ENCODE measurements around the gene CUBN. TPM values are rescaled to one million over a fixed set of nuclear protein-coding genes. Genes with fewer than 3 reads are reported as not detected.

The CUBN gene
- total RNA-seq, 2 donors from 2014 or later = 0.75 to 1.3 TPM

DNA sequence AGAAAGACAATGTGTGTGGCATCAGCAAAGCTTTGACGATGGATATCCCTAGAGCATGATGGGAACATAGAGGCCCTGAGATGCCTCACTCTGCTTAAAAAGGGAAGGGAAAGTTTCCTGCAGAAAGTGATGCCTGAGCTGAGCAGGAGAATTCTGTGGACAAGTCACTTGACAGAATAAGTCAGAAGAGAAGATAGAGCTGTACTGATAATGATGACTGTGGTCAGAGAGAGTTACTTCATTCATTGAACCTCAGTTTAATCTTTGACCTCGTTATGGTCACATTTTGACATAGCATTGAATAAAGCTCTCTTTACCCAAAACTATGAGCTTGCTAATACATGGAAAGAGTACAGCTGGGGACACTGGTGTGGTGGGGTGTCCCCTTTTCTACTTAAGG, 7.6 kb downstream of the CUBN start:
- Histone ChIP-seq H3K9me3 (ENCODE audit: control insufficient read depth, low read length) (no peaks in the 10 kb centered on the region), H3K4me3 (ENCODE audit: low read length) (no peak overlapping the region), H3K9ac (ENCODE audit: extremely low read depth, low read length, poor library complexity, severe bottlenecking) (no peak overlapping the region), H3K4me1 (ENCODE audit: control insufficient read depth, insufficient read depth, low read length) (peaks cover 10% of the 10 kb centered on the region), H3K27ac (ENCODE audit: low read depth, low read length) (no peak overlapping the region), H3K36me3 (ENCODE audit: control insufficient read depth, insufficient read depth, low read length) (no peaks in the 10 kb centered on the region), H3K27me3 (ENCODE audit: control insufficient read depth, insufficient read depth, low read length, poor library complexity, severe bottlenecking) (no peaks in the 10 kb centered on the region)
- Mint-ChIP-seq H3K4me3 (no peak overlapping the region), H3K27me3 (ENCODE audit: insufficient read depth) (peaks cover 2% of the 10 kb centered on the region), H3K4me1 (peaks cover 44% of the 10 kb centered on the region), H3K27ac (no peak overlapping the region), H3K36me3 (ENCODE audit: low read depth) (no peaks in the 10 kb centered on the region), H3K9me3 (no peaks in the 10 kb centered on the region)
- DNase-seq = no peak
- 92 to 97% methylated on average over 1 to 2 of the region's 2 CpGs for WGBS, 2 experiments (ENCODE audit: insufficient coverage in 1 of 2, insufficient read length in 1 of 2)
- TF ChIP-seq, protein P1, sequence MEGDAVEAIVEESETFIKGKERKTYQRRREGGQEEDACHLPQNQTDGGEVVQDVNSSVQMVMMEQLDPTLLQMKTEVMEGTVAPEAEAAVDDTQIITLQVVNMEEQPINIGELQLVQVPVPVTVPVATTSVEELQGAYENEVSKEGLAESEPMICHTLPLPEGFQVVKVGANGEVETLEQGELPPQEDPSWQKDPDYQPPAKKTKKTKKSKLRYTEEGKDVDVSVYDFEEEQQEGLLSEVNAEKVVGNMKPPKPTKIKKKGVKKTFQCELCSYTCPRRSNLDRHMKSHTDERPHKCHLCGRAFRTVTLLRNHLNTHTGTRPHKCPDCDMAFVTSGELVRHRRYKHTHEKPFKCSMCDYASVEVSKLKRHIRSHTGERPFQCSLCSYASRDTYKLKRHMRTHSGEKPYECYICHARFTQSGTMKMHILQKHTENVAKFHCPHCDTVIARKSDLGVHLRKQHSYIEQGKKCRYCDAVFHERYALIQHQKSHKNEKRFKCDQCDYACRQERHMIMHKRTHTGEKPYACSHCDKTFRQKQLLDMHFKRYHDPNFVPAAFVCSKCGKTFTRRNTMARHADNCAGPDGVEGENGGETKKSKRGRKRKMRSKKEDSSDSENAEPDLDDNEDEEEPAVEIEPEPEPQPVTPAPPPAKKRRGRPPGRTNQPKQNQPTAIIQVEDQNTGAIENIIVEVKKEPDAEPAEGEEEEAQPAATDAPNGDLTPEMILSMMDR (conservative IDR thresholded peaks at IDR 0.05) = no peak

DNA sequence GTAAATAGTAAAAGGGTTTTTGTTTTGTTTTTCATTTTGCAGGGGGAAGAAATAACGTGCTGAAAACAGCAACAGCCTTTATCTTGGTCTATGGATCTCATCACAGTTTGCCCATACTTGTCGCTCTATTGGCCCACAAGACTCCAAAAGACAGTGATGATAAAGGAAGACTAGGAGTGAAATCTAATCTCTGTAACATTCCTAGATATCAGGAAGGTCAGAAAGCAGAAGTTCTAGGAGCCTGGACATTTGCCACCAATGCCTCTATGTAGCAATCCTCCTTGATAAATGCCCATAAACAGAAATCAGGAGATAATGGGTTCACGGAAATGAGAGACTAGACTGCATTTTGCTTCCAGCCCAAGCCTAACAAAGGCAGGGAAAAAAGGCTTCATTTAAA, 8.9 kb downstream of the CUBN start:
- Histone ChIP-seq H3K9me3 (ENCODE audit: control insufficient read depth, low read length) (no peaks in the 10 kb centered on the region), H3K9ac (ENCODE audit: extremely low read depth, low read length, poor library complexity, severe bottlenecking) (no peak overlapping the region), H3K4me1 (ENCODE audit: control insufficient read depth, insufficient read depth, low read length) (peaks cover 10% of the 10 kb centered on the region), H3K36me3 (ENCODE audit: control insufficient read depth, insufficient read depth, low read length) (no peaks in the 10 kb centered on the region), H3K27me3 (ENCODE audit: control insufficient read depth, insufficient read depth, low read length, poor library complexity, severe bottlenecking) (no peaks in the 10 kb centered on the region), H3K4me3 (ENCODE audit: low read length) (no peak overlapping the region), H3K27ac (ENCODE audit: low read depth, low read length) (no peak overlapping the region)
- H3K36me3 Mint-ChIP-seq (ENCODE audit: low read depth) = no peaks in the 10 kb centered on the region
- H3K27ac Mint-ChIP-seq = no peak overlapping the region
- H3K9me3 Mint-ChIP-seq = no peaks in the 10 kb centered on the region
- H3K27me3 Mint-ChIP-seq (ENCODE audit: insufficient read depth) = no peaks in the 10 kb centered on the region
- WGBS, 2 experiments (ENCODE audit: insufficient coverage in 1 of 2, insufficient read length in 1 of 2) = 73% methylated on average over 3 of the region's 3 CpGs; no CpG with 5 or more reads in 1 of the 2 experiments
- no peak for DNase-seq
- TF ChIP-seq, protein P1 (conservative IDR thresholded peaks at IDR 0.05) = no peak
- H3K4me1 Mint-ChIP-seq = peaks cover 51% of the 10 kb centered on the region
- H3K4me3 Mint-ChIP-seq = no peak overlapping the region

DNA sequence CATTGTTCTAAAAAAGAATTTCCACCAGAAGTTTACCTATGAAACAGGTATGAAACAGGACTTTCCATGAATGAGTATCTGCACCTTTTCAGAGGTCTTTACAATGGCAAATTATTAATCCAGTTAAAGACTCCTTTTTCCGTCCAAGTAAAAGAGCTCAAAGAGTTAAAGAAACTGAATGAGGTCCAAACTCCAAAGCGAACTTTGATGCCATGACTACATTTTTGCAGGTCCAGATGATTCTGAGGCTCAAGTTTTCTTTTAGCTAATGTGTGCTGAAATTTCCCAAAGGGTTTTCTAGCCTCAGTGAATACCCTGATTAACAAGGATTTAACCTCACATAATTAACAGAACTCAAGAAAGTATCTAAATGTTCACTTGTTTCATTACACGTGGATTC, 9.8 kb downstream of the CUBN start:
- no peaks in the 10 kb centered on the region for H3K27me3 Mint-ChIP-seq (ENCODE audit: insufficient read depth)
- H3K36me3 Mint-ChIP-seq (ENCODE audit: low read depth) = no peaks in the 10 kb centered on the region
- TF ChIP-seq, protein P1 (conservative IDR thresholded peaks at IDR 0.05) = no peak
- H3K4me1 Mint-ChIP-seq = peaks cover 57% of the 10 kb centered on the region
- no peak overlapping the region for H3K27ac ChIP-seq (ENCODE audit: low read depth, low read length)
- H3K9ac ChIP-seq (ENCODE audit: extremely low read depth, low read length, poor library complexity, severe bottlenecking) = no peak overlapping the region
- no peak overlapping the region for H3K4me3 Mint-ChIP-seq
- peaks cover 13% of the 10 kb centered on the region for H3K4me1 ChIP-seq (ENCODE audit: control insufficient read depth, insufficient read depth, low read length)
- no peaks in the 10 kb centered on the region for H3K9me3 Mint-ChIP-seq
- WGBS, 2 experiments (ENCODE audit: insufficient coverage in 1 of 2, insufficient read length in 1 of 2) = 87 to 89% methylated on average over 3 of the region's 3 CpGs
- H3K36me3 ChIP-seq (ENCODE audit: control insufficient read depth, insufficient read depth, low read length) = no peaks in the 10 kb centered on the region
- H3K27ac Mint-ChIP-seq = no peak overlapping the region
- no peak overlapping the region for H3K4me3 ChIP-seq (ENCODE audit: low read length)
- H3K9me3 ChIP-seq (ENCODE audit: control insufficient read depth, low read length) = no peaks in the 10 kb centered on the region
- no peaks in the 10 kb centered on the region for H3K27me3 ChIP-seq (ENCODE audit: control insufficient read depth, insufficient read depth, low read length, poor library complexity, severe bottlenecking)
- no peak for DNase-seq

Measured in endodermal cell (in vitro differentiated cells).